Bronchial epithelial cell (primary cell): Measurements from ENCODE around the gene TMEM108. TPM values are rescaled to one million over a fixed set of nuclear protein-coding genes. Genes with fewer than 3 reads are reported as not detected.
A peak's percentile ranks its signal among the peaks of the same experiment; 100 is the strongest.

Source experiments
- DNase-seq: peaks from one replicate; pipeline ENCODE4 v3.0.0-alpha.2; 2010; ENCODE audit warnings: low read depth
- FAIRE-seq: peaks from 2 replicates; lab custom pipeline; 2011; peaks lifted over from hg19 to GRCh38; lab: Jason Lieb, UNC
- H3K27me3 ChIP-seq: 2 replicates; pipeline ENCODE4 v1.5.1; 2011; ENCODE audit warnings: low read length; ENCODE audit not compliant: control insufficient read depth, insufficient read depth
- H3K36me3 ChIP-seq: 2 replicates; pipeline ENCODE4 v1.5.1; 2011; ENCODE audit warnings: low read length; ENCODE audit not compliant: control insufficient read depth, insufficient read depth
- H3K4me3 ChIP-seq: 2 replicates; pipeline ENCODE4 v1.5.1; 2011; ENCODE audit warnings: mild to moderate bottlenecking, low read depth, low read length, control low read depth
- total RNA-seq: library from RNA; depleted of rRNA; stranded (reverse); fragments of >200 nt; gene quantifications from 2 replicates; pipeline ENCODE4 v1.2.1, GENCODE V29; 2014
- TF ChIP-seq, protein P1 (sequence below): IDR thresholded peaks from 2 replicates; pipeline ENCODE4 v1.5.1; 2011; ENCODE audit warnings: mild to moderate bottlenecking, moderate library complexity, low read length, control low read depth, inconsistent platforms; ENCODE audit not compliant: insufficient read depth, severe bottlenecking

Gene TMEM108
- total RNA-seq, 1 donor from 2014 or later: not detected

DNA sequence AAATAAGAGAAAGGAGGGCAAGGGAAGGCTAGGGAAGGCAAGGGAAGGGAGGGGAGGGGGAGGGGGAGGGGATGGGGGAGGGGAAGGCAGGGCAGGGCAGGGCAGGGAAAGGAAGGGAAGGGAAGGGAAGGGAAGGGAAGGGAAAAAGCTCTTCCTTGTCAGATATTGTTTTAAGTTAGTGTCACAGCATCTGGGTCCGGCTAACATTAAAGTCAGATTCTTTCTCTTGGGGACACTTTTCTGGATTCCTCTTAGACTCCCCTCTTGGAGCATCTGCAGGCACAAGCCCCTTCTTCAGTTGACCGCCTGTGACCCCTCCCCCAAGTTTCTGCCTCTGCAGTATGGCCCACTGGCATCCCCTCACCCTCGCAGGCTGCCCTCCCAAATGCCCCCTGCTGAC lies 387.7 kb downstream of the TMEM108 start:
- no peaks in the 10 kb centered on the region for H3K36me3 ChIP-seq
- no peak for FAIRE-seq

DNA sequence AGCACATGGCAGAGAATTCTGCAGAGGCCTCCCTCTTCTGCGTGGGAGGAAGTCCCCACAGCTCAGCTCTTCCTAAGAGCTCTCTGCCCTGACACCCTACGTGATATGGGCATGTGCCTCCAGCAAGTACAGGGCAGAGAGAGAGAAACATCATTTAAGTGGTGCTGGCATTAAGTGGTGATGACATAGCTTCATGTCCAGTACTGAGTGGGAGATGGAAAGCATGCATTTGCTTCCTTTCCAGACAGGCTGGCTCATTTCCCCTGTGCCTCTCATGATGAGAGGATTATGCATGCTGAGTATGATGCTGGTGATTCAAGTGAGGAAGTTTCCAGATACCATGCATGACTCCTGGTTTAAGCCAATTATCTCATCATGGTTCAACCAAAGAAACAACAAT lies 388.5 kb downstream of the TMEM108 start:
- Histone ChIP-seq H3K4me3 (no peak overlapping the region), H3K27me3 (peaks cover 4% of the 10 kb centered on the region), H3K36me3 (no peaks in the 10 kb centered on the region)
- TF ChIP-seq, protein P1, sequence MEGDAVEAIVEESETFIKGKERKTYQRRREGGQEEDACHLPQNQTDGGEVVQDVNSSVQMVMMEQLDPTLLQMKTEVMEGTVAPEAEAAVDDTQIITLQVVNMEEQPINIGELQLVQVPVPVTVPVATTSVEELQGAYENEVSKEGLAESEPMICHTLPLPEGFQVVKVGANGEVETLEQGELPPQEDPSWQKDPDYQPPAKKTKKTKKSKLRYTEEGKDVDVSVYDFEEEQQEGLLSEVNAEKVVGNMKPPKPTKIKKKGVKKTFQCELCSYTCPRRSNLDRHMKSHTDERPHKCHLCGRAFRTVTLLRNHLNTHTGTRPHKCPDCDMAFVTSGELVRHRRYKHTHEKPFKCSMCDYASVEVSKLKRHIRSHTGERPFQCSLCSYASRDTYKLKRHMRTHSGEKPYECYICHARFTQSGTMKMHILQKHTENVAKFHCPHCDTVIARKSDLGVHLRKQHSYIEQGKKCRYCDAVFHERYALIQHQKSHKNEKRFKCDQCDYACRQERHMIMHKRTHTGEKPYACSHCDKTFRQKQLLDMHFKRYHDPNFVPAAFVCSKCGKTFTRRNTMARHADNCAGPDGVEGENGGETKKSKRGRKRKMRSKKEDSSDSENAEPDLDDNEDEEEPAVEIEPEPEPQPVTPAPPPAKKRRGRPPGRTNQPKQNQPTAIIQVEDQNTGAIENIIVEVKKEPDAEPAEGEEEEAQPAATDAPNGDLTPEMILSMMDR: no peak
- DNase-seq: peak; percentile 72
- no peak for FAIRE-seq

More for the DNA sequence above, 387.7 kb downstream of the TMEM108 start:
- no peak overlapping the region for H3K4me3 ChIP-seq
- peaks cover 4% of the 10 kb centered on the region for H3K27me3 ChIP-seq
- TF ChIP-seq, protein P1: no peak
- no peak for DNase-seq

DNA sequence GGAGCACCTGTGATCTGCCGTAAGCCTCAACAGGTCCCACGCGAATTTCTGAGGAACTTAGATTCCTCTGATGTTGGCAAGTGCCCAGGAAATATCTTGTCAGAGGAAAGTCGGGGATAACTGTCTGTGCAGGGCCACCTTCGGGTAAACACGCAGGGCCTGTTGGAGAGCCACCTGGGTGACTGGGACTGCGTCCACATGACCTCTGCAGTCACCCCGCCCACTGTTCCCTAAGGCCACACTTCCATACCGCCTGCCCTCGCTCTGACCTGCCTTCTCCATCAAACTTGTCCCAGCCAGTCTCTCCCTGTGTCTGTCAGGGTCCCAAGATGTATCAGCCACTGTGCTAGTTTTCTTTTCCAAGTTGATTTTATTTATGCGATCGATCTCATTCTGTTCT lies 390.4 kb downstream of the TMEM108 start:
- Histone ChIP-seq H3K36me3 (no peaks in the 10 kb centered on the region), H3K4me3 (no peak overlapping the region), H3K27me3 (no peaks in the 10 kb centered on the region)
- DNase-seq (peak; percentile 10), FAIRE-seq (no peak)
- TF ChIP-seq, protein P1: no peak

DNA sequence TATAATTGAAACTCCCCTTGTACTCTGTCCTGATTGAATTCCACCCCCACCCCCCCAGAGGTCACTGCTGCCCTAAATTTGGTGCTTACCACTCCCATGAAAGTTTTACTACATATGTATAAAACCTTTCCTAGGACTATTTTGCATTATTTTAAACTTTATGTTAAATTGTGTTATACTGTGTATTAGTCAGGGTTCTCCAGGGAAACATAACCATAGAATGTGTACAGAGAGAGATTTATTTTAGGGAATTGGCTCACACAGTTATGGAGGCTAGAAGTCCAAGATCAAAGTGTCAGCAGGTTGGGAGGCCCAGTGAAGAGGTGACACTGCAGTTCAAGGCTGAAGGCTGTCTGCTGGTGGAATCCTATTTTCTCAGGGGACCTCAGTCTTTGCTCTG lies 390.9 kb downstream of the TMEM108 start:
- Histone ChIP-seq H3K27me3 (no peaks in the 10 kb centered on the region), H3K4me3 (no peak overlapping the region), H3K36me3 (no peaks in the 10 kb centered on the region)
- TF ChIP-seq, protein P1: no peak
- FAIRE-seq: no peak
- no peak for DNase-seq

DNA sequence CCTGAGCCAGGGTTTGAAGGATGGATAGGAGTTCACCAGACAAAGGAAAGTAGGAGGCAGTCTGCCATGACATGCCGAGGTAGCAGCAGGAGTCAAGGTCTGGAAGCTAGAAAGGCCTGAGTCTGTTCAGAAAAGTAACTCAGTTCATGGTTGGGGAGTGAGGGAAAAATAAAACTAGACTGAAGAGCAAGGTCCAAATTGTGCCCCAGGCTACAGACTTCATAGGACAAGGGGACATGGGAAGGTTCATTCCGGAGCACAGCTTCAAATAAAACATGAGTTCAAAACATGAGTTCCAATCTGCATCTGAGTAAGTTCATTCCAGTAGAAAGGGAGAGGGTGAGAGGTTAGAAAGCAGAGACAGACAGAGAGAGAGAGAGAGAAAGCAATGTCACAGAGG lies 401.4 kb downstream of the TMEM108 start:
- DNase-seq (no peak), FAIRE-seq (no peak)
- Histone ChIP-seq H3K4me3 (no peak overlapping the region), H3K36me3 (no peaks in the 10 kb centered on the region), H3K27me3 (no peaks in the 10 kb centered on the region)
- TF ChIP-seq, protein P1: no peak

DNA sequence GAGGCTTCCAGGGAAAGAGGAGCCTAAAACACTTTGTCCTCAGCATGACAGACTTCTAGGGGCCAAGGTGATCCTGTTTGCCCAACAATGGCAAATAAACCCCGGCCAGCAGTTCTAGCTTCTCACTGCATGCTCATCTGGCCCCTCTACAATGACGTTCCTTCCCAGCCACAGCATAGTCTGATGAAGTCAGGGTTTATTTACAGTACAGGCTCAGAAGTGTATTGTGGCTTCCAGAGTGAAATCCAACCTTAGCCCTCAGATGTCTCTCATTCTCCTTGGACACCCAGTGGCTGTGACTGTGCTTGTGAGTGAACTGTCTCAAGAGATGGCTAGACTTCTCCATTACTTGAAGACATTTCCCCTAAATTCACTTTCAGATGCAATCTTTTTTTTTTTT lies 402.5 kb downstream of the TMEM108 start:
- no peak for FAIRE-seq
- H3K4me3 ChIP-seq: no peak overlapping the region
- TF ChIP-seq, protein P1: no peak

More for the DNA sequence above, 402.5 kb downstream of the TMEM108 start:
- no peak for DNase-seq
- H3K27me3 ChIP-seq: no peaks in the 10 kb centered on the region
- no peaks in the 10 kb centered on the region for H3K36me3 ChIP-seq
